WI38 (cell line): ENCODE data around the gene TRIML2.

ENCODE experiments used
- H3K4me3 ChIP-seq: 2 replicates; pipeline ENCODE4 v1.5.1; 2011; ENCODE audit warnings: low read depth, mild to moderate bottlenecking, control low read depth, low read length
- TF ChIP-seq, protein P1 (sequence below): IDR thresholded peaks from 2 replicates; pipeline ENCODE4 v1.5.1; 2012; ENCODE audit warnings: low read depth, mild to moderate bottlenecking, control low read depth, low read length

The TRIML2 gene

DNA sequence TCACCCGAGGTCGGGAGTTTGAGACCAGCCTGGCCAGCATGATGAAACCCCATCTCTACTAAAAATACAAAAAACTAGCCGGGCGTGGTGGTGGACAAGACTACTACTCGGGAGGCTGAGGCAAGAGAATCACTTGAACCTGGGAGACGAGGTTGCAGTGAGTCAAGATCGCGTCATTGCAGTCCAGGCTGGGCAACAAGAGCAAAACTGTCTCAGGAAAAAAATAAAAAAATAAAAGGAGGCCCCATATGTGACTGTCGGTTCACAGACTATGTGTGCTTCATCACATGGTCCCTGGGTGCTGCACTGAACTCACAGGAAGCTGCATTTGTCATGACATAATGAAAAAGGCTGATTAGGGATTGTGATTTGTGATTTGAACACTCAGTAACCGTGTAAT, 36.2 kb upstream of the TRIML2 start:
- TF ChIP-seq, protein P1, sequence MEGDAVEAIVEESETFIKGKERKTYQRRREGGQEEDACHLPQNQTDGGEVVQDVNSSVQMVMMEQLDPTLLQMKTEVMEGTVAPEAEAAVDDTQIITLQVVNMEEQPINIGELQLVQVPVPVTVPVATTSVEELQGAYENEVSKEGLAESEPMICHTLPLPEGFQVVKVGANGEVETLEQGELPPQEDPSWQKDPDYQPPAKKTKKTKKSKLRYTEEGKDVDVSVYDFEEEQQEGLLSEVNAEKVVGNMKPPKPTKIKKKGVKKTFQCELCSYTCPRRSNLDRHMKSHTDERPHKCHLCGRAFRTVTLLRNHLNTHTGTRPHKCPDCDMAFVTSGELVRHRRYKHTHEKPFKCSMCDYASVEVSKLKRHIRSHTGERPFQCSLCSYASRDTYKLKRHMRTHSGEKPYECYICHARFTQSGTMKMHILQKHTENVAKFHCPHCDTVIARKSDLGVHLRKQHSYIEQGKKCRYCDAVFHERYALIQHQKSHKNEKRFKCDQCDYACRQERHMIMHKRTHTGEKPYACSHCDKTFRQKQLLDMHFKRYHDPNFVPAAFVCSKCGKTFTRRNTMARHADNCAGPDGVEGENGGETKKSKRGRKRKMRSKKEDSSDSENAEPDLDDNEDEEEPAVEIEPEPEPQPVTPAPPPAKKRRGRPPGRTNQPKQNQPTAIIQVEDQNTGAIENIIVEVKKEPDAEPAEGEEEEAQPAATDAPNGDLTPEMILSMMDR = no peak
- H3K4me3 ChIP-seq = no peak overlapping the region

DNA sequence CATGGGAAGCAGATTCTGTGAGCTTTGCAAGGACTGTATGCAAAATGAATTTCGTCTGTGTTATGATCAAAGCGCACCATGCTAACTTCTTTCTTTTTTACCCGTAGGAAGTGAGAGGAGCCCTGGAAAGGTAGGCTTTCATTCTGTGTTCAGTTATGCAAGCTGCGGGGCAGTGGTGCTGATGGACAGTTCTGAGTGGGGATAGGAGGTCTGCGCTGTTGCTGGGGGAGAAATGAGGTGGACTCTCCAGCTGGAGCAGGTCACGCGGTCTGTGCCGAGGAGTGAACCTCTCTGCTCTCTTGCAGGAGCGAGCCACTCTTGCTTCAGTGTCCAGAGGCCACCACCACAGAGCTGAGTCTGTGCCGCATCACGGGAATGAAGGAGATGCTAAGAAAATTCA, 34.3 kb upstream of the TRIML2 start:
- H3K4me3 ChIP-seq = no peak overlapping the region
- TF ChIP-seq, protein P1 = no peak

DNA sequence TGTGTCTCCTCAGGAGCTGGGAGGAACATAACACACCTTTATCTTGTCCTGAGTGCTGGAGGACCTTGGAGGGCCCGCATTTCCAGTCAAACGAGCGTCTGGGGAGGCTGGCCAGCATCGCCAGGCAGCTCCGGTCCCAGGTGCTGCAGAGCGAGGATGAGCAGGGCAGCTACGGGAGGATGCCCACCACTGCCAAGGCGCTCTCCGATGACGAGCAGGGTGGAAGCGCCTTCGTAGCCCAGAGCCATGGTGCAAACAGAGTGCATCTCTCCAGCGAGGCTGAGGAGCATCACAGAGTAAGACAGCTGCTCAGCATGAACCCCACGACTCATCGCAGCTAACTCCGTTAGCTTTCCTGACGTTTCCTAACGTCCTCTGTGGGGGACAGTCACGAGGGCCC, 30.3 kb upstream of the TRIML2 start:
- TF ChIP-seq, protein P1 = no peak
- H3K4me3 ChIP-seq = no peak overlapping the region

DNA sequence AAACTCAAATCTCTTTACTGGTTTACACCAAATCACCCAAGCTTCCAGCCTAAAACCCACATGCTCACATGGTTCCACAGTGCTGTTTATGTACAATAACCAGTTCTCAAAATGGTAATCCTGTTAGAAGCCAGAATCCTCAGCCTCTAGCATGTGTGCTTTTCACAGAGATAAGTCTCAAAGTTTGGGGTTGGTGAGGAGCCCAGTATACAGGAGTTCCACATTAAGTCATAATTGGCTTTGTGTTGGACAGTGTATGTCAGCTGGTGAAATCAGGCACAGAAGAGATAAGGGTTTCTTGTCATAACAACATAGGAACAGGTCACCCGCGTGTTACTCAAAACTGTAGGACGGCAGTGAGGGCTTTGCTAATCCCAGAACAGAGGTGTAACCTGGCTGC, 29.7 kb upstream of the TRIML2 start, which contains the start of gene TRIML1:
Gene TRIML1, plus strand, starts transcription at position 301 of the 400 bp plus-strand sequence. CDS start 118 bp downstream, outside the sequence.
- TF ChIP-seq, protein P1 = no peak
- H3K4me3 ChIP-seq = no peak within 1 kb of the TSS

DNA sequence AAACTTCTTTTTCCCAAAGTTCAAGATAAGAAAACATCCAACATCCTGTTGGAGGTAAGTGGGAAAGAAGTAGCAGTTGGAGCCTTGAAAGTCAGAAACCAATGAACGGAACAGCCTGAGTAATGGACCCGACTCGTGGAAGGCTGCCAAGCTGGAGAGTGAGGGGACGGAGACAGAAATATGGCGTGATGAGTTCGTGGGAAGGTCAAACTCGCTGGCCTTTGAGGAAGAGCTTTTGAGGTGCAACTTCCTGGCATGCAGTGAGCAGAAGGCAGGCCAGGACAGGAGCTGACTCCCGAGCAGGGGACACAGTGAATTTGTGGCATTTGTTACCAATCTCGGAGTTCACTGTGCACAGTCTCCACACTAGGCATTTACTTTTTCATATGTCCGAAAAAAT, 28.8 kb upstream of the TRIML2 start:
- TF ChIP-seq, protein P1 = no peak
- H3K4me3 ChIP-seq = no peak overlapping the region

DNA sequence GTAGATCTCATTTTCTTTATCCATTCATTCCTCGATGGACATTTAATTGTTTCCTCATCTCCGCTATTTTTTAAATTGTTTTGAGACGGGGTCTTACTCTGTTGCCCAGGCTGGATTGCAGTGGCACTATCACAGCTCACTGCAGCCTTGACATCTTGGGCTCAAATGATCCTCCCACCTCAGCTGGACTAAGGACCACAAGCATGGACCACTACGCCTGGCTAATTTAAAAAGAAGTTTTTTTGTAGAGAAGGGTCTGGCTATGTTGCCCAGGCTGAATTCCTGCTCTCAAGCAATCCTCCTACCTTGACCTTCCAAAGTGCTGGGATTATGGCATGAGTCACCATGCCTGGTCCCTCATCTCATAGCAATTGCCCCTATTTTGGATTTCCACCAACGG, 22.8 kb upstream of the TRIML2 start:
- TF ChIP-seq, protein P1 = no peak
- no peak overlapping the region for H3K4me3 ChIP-seq

DNA sequence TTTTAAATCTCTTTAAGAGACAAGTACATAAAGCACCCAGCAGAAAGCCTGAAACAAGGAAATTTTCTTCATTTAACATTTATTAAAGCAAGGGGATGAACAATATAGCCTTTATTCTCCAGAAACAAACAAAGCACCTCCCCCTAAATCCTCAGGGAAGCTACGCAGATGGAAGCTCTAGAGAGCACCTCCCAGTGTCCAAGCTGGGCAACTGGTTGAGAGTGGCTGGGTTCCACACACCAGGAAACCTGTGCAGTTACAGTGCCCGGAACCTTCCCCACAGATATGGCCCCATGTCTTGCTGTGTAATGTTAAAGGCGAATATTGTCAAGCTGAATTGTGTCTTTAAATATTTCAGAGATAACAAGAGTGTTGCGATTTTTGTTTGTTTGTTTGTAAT, 21.0 kb upstream of the TRIML2 start:
- TF ChIP-seq, protein P1 = no peak
- no peak overlapping the region for H3K4me3 ChIP-seq
